Endothelial cell of umbilical vein (primary cell): ENCODE measurements around the gene KBTBD3. TPM values are rescaled to one million over a fixed set of nuclear protein-coding genes. Genes with fewer than 3 reads are reported as not detected.
A peak's percentile ranks its signal among the peaks of the same experiment; 100 is the strongest.

Source experiments
- BruUV-seq: library from RNA; stranded (reverse); fragments of 400-500 nt; replicated peaks from 2 replicates; lab custom pipeline; 2021; lab: Mats Ljungman, UMichigan
- CTCF ChIA-PET: fragments of 300-600, 350-600 bp; sonication (Branson Sonifier 250); formaldehyde crosslinking; loops from one replicate; lab custom pipeline; 2021; ENCODE audit warnings: antibody characterized with exemption, inconsistent platforms; lab: Charles Lee
- POLR2A ChIA-PET: fragments of 300-600, 350-600 bp; sonication (Branson Sonifier 250); formaldehyde crosslinking; loops from one replicate; lab custom pipeline; 2021; ENCODE audit warnings: antibody characterized with exemption, inconsistent platforms; lab: Charles Lee
- DNase-seq: peaks from one replicate; pipeline ENCODE4 v3.0.0-alpha.2; 2011; ENCODE audit warnings: low read depth, low spot score
- FAIRE-seq: peaks from 2 replicates; lab custom pipeline; 2011; peaks lifted over from hg19 to GRCh38; lab: Jason Lieb, UNC
- H2AFZ ChIP-seq: 2 replicates; pipeline ENCODE4 v1.6.0; 2012; ENCODE audit warnings: low read depth, low read length, control low read depth, inconsistent platforms
- H3K27ac ChIP-seq: 2 replicates; pipeline ENCODE4 v1.5.1; 2011; ENCODE audit warnings: low read depth, mild to moderate bottlenecking, control low read depth, low read length, moderate library complexity; ENCODE audit not compliant: insufficient read depth
- H3K27me3 ChIP-seq, 2 experiments: 2 replicates each; pipeline versions ENCODE4 v1.6.0 to v1.6.1; 2011; ENCODE audit warnings: low read length in 2 of 2, mixed read lengths in 1 of 2; ENCODE audit not compliant: control insufficient read depth in 2 of 2, insufficient read depth in 2 of 2
- H3K36me3 ChIP-seq, 2 experiments: 2 replicates in 1 of 2; 3 replicates in 1 of 2; pipeline ENCODE4 v1.5.1; 2011; ENCODE audit warnings: low read length in 2 of 2, mild to moderate bottlenecking in 1 of 2, moderate library complexity in 1 of 2; ENCODE audit not compliant: control insufficient read depth in 2 of 2, insufficient read depth in 2 of 2; ENCODE audit errors: extremely low read depth in 1 of 2
- H3K4me1 ChIP-seq: 3 replicates; pipeline ENCODE4 v1.5.1; 2011; ENCODE audit warnings: mild to moderate bottlenecking, low read length; ENCODE audit not compliant: control insufficient read depth, insufficient read depth; ENCODE audit errors: extremely low read depth
- H3K4me2 ChIP-seq: 2 replicates; pipeline ENCODE4 v1.6.1; 2011; ENCODE audit warnings: low read length, control low read depth, mixed read lengths; ENCODE audit not compliant: insufficient read depth
- H3K4me3 ChIP-seq, 3 experiments: fragments of 200-600 bp in 1 of 3; sonication (generic), shearing (Covaris generic) in 1 of 3; replicated peaks in 1 of 3; 2 replicates each; pipeline ENCODE4 v1.5.1; 2011 to 2016; ENCODE audit warnings: control low read depth in 3 of 3, low read length in 3 of 3, mild to moderate bottlenecking in 2 of 3, inconsistent platforms in 1 of 3, low read depth in 1 of 3, moderate library complexity in 1 of 3; ENCODE audit not compliant: insufficient read depth in 1 of 3
- H3K79me2 ChIP-seq: 2 replicates; pipeline ENCODE4 v1.6.0; 2012; ENCODE audit warnings: low read length, inconsistent platforms; ENCODE audit not compliant: control insufficient read depth, insufficient read depth
- H3K9ac ChIP-seq: replicated peaks from 2 replicates; pipeline ENCODE3; 2011; ENCODE audit warnings: low read length, control low read depth; ENCODE audit not compliant: insufficient read depth; ENCODE audit errors: extremely low read depth
- H3K9me1 ChIP-seq: replicated peaks from 3 replicates; pipeline ENCODE4 v1.6.0; 2011; ENCODE audit warnings: mild to moderate bottlenecking, low read length; ENCODE audit not compliant: control insufficient read depth, insufficient read depth; ENCODE audit errors: extremely low read depth
- H3K9me3 ChIP-seq: replicated peaks from 2 replicates; pipeline ENCODE4 v1.5.1; 2012; ENCODE audit warnings: low read length, inconsistent platforms; ENCODE audit not compliant: control insufficient read depth, insufficient read depth
- H4K20me1 ChIP-seq: replicated peaks from 2 replicates; pipeline ENCODE3; 2011; ENCODE audit warnings: mild to moderate bottlenecking, low read length; ENCODE audit not compliant: control insufficient read depth, insufficient read depth; ENCODE audit errors: extremely low read depth
- CTCF ChIP-seq, 2 donors: IDR thresholded peaks; 1 replicate in 1 of 2; 2 replicates in 1 of 2; pipeline ENCODE4 v1.5.1; 2011; ENCODE audit warnings: low read length in 2 of 2, mild to moderate bottlenecking in 2 of 2, moderate library complexity in 2 of 2, control low read depth in 1 of 2, inconsistent platforms in 1 of 2, low read depth in 1 of 2; ENCODE audit not compliant: insufficient read depth in 1 of 2; ENCODE audit errors: extremely low read depth in 1 of 2
- EZH2 ChIP-seq: IDR thresholded peaks from 2 replicates; pipeline ENCODE4 v1.6.1; 2012; ENCODE audit warnings: borderline replicate concordance, low read depth, mild to moderate bottlenecking, moderate library complexity, low read length, inconsistent platforms; ENCODE audit not compliant: severe bottlenecking
- FOS ChIP-seq: IDR thresholded peaks from 2 replicates; pipeline ENCODE4 v1.6.1; 2011; ENCODE audit warnings: mild to moderate bottlenecking, low read length, moderate library complexity, borderline replicate concordance; ENCODE audit not compliant: insufficient read depth
- GATA2 ChIP-seq: IDR thresholded peaks from 2 replicates; pipeline ENCODE4 v1.7.0; 2011; ENCODE audit warnings: low read depth, mild to moderate bottlenecking, moderate library complexity, mixed read lengths, low read length; ENCODE audit not compliant: insufficient read length, insufficient read depth
- JUN ChIP-seq: IDR thresholded peaks from 2 replicates; pipeline ENCODE4 v1.6.1; 2011; ENCODE audit warnings: borderline replicate concordance, low read depth; ENCODE audit not compliant: insufficient read length, insufficient read depth
- MAX ChIP-seq: IDR thresholded peaks from 2 replicates; pipeline ENCODE4 v1.6.1; 2011; ENCODE audit not compliant: insufficient read depth, insufficient read length
- MYC ChIP-seq: IDR thresholded peaks from one replicate; pipeline ENCODE4 v1.6.1; 2011; ENCODE audit warnings: mild to moderate bottlenecking, low read depth, low read length
- POLR2A ChIP-seq: IDR thresholded peaks from 2 replicates; pipeline ENCODE4 v1.6.1; 2012; ENCODE audit warnings: low read depth, mild to moderate bottlenecking, control low read depth, low read length
- POLR2AphosphoS5 ChIP-seq: IDR thresholded peaks from 2 replicates; pipeline ENCODE4 v1.6.1; 2012; ENCODE audit warnings: low read depth, mild to moderate bottlenecking, control low read depth, low read length, moderate library complexity; ENCODE audit not compliant: insufficient read depth
- dilution Hi-C: fragments of 300-500 bp; cut with MboI; formaldehyde crosslinking; loops from one replicate; pipeline ENCODE4 v1.15.0; 2019; ENCODE audit warnings: low sequenced_read_pairs; ENCODE audit not compliant: extremely low pct_ligation_motif_present
- intact Hi-C: fragments of 100-400 bp; cut with micrococcal nuclease; formaldehyde crosslinking; loops from one replicate; pipeline ENCODE4 v1.10.0; 2022
- polyA plus RNA-seq, 4 experiments: library from polyadenylated mRNA; depleted of rRNA in 3 of 4; stranded (reverse) in 3 of 4; unstranded in 1 of 4; fragments of >200 nt; gene quantifications; 2 replicates each; pipeline versions ENCODE4 v1.2.1 to v1.2.3, GENCODE V29; 2011 to 2012; ENCODE audit warnings: missing spikeins in 1 of 4
- total RNA-seq: library from RNA; stranded (reverse); gene quantifications from 2 replicates; pipeline ENCODE4 v1.2.3, GENCODE V29; 2021

The KBTBD3 gene
- total and polyA plus RNA-seq, 2 donors (not counting 3 experiments of a cell fraction or from before 2014, with no cell fraction given): 0.76 to 2.4 TPM

DNA sequence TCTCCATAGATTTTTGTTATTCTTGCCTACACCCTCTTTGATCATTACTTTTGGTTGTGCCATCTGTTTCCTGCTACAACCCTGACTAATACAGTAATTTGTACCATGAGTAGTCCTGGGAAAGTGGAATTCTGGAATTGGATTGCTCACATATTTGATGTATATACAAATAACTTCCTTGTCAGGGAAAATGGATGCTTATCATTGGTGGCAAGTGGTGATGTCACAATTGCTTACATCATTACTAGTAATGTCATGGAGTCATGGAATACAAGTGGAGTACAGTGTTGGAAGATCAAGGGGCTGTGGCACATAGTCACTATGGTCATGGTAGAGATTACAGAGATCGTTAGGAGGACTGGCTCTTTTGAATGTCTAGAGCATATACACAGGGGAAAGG lies 24.7 kb upstream of the KBTBD3 start:
- BruUV-seq: no TSS peak
- dilution Hi-C loops: no loop called here
- TF ChIP-seq POLR2AphosphoS5 (no peak), EZH2 (no peak), MYC (no peak), JUN (no peak), GATA2 (no peak), MAX (no peak), POLR2A (no peak), CTCF (IDR thresholded peaks at IDR 0.05; ENCODE audit: extremely low read depth in 1 of 2, insufficient read depth in 1 of 2, low read depth in 1 of 2, low read length in 2 of 2) (no peak), FOS (no peak)
- no peak overlapping the region for H3K27ac ChIP-seq
- CTCF ChIA-PET: no interaction called here
- DNase-seq (peak; percentile 33), FAIRE-seq (no peak)
- H3K4me2 ChIP-seq: no peak overlapping the region
- intact Hi-C loops: no loop called here
- peaks cover 0 to 6% of the 10 kb centered on the region in 2 experiments for H3K36me3 ChIP-seq
- H2AFZ ChIP-seq: no peak overlapping the region
- no peak overlapping the region for H3K9ac ChIP-seq
- H3K9me1 ChIP-seq: no peaks in the 10 kb centered on the region
- no peaks in the 10 kb centered on the region for H3K27me3 ChIP-seq
- POLR2A ChIA-PET: no interaction called here
- no peaks in the 10 kb centered on the region for H3K9me3 ChIP-seq
- no peak overlapping the region for H3K4me3 ChIP-seq
- no peaks in the 10 kb centered on the region for H3K4me1 ChIP-seq
- H4K20me1 ChIP-seq: no peaks in the 10 kb centered on the region
- no peaks in the 10 kb centered on the region for H3K79me2 ChIP-seq
